ENCODE measurements around the gene NRGN. TPM values are rescaled to one million over a fixed set of nuclear protein-coding genes. Genes with fewer than 3 reads are reported as not detected.

The NRGN gene
- total RNA-seq, 1 donor from 2014 or later, result 5.4 TPM

DNA sequence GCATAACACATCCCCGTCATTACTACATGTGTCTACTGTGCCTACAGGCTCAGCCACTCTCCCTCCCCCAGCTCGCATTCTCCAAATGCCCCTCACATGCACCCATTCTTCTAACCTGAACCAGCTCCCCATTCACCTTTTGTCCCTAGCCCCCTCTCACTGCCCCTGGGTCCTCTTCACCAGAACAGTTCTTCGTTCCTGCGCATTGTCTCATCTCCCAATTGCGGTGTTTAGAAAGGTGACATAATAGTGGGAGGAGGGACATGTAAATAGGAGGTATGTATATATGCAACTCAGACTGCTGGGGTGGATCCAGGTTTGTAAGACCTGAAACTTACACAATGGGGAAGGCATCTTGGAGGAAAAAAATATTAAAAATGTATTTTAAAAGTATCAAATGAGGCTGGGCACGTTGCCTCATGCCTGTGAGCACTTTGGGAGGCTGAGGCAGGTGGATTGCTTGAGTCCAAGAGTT lies 17.0 kb downstream of the NRGN start:
- H3K27me3 Mint-ChIP-seq, result peaks cover 45% of the 10 kb centered on the region
- no peak overlapping the region for H3K27ac Mint-ChIP-seq
- H3K4me1 Mint-ChIP-seq, result peaks cover 10% of the 10 kb centered on the region
- no peak overlapping the region for H3K4me3 Mint-ChIP-seq
- H3K9me3 Mint-ChIP-seq, result no peaks in the 10 kb centered on the region
- peaks cover 2% of the 10 kb centered on the region for H3K36me3 Mint-ChIP-seq (ENCODE audit: low read depth)
- intact Hi-C loops (cut with micrococcal nuclease), result loop anchor here (10.0 kb wide), 1 partner anchor 408 kb away; the partner anchor contains the start of gene PKNOX2
- DNase-seq, result no peak

DNA sequence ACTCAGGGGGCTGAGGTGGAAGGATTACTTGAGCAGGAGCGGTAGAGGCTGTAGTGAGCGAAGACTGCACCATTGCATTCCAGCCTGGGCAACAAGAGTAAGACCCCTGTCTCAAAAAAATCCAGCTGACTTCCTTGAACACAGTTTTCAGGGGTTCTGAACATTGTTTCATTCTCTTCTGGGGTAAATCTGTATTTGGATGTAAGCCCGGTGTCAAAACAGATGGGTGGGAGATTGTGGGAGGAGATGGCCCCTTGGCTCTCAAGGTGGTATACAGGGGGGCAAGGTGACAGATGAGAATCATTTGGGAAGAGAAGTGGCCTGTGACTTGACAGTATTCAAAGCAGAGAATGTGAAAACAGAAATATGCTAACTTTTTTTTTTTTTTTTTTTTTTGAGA lies 17.6 kb downstream of the NRGN start:
- H3K36me3 Mint-ChIP-seq (ENCODE audit: low read depth), result peaks cover 2% of the 10 kb centered on the region
- H3K27ac Mint-ChIP-seq, result no peak overlapping the region
- H3K4me3 Mint-ChIP-seq, result no peak overlapping the region
- H3K4me1 Mint-ChIP-seq, result peaks cover 10% of the 10 kb centered on the region
- peaks cover 45% of the 10 kb centered on the region for H3K27me3 Mint-ChIP-seq
- no peaks in the 10 kb centered on the region for H3K9me3 Mint-ChIP-seq
- no peak for DNase-seq
- intact Hi-C loops (cut with micrococcal nuclease), result loop anchor here (10.0 kb wide), 1 partner anchor 407 kb away; the partner anchor contains the start of gene PKNOX2

DNA sequence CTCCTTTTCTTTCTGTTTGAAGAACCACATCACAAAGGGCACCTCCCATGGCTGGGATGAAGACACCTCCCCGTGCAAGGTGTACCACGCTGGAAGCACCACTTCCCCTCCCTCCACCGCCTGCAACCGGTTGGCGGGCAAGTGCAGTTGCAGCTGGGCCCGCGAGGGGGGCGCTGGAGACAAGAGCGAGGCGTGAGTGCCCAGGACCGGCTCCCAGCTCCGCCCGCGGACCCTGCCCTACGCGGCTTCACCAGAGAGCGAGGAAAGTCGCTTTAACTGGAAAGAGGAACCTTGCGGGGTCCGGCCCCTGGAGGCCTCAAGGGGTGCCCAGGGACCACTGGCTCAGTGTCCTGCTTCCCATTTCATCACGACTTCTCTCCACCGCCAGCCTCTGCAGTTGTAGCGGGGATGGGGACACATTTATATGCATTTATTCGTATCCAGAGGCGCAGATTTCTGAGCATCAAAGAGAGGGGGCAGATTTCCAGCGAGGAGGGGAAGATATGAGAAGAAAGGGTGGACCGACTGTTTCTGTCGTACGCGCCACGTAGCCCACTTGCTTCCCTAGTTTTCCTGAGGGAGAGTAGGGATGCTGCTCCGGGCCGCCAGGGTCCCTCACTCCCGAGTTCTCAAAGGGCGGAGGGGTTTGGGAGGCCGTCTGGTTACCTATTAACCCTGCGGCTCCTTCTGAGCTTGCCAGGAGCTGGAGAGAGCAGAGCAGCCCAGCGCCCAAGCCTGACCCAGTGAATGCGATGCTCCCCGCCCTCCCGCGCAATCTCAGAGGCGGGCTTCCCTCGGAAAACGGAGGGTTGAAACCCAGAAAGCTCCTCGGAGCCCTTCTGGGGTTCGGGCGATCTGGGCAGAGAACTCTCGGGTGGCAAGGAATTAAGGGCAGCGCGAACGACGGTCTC lies 18.9 kb downstream of the NRGN start:
- peaks cover 12% of the 10 kb centered on the region for H3K4me1 Mint-ChIP-seq
- H3K27ac Mint-ChIP-seq, result no peak overlapping the region
- peaks cover 2% of the 10 kb centered on the region for H3K36me3 Mint-ChIP-seq (ENCODE audit: low read depth)
- intact Hi-C loops (cut with micrococcal nuclease), result loop anchor here (1.0 to 10.0 kb wide), 4 partner anchors 79 to 406 kb away; partner anchors contain the start of genes PKNOX2, SIAE and SPA17
- H3K4me3 Mint-ChIP-seq, result peak overlapping the region; percentile 80
- H3K27me3 Mint-ChIP-seq, result peaks cover 45% of the 10 kb centered on the region
- H3K9me3 Mint-ChIP-seq, result no peaks in the 10 kb centered on the region
- peak; percentile 92 for DNase-seq

DNA sequence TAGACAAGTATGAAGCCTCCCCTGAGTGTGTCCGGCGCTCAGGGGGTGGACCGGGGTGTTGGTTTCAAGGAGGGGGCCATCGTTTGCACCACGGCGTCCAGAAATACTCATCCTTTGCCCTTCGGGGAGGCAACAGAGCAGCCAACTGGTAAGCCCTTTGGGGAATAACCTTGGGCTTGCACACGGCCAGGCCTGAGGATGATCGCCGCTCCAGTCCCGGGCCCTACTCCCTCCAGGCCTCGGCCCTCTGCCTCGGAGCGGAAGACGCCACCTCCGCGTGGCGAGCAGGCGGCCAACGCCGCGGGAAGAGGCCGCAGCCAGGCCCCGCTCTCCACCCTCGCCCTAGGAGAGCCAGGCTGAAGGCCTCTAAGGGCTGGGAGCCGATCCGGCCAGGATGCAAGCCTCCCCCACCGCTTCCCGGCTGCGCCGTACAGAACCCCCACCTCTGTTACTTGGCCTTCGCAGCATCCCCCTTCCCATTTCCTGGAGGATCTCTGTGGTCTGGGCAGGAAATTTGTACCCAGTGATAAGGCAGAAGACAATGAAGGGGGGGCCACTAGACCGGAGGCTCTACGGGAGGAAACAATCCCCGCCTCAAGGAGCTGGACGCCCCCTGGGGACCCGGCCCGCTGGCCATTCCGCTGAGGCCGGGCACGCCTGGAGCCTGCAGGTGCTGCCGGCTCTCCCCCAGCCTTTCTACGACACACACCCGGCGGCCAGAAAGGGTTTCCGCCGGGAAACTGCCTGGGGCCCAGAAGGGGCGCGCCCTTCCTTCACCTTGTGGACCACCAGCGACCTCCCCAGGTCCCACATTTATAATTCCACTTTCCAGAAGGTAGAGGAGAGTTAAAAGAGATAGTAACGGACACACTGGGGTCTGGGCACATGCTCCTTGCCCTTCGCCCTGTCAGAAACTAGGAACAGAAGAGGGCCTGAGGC lies 19.8 kb downstream of the NRGN start:
- H3K36me3 Mint-ChIP-seq (ENCODE audit: low read depth), result peaks cover 2% of the 10 kb centered on the region
- peaks cover 45% of the 10 kb centered on the region for H3K27me3 Mint-ChIP-seq
- intact Hi-C loops (cut with micrococcal nuclease), result loop anchor here (2.0 to 10.0 kb wide), 2 partner anchors 107 to 405 kb away; partner anchors contain the start of gene PKNOX2
- H3K9me3 Mint-ChIP-seq, result no peaks in the 10 kb centered on the region
- H3K27ac Mint-ChIP-seq, result no peak overlapping the region
- H3K4me1 Mint-ChIP-seq, result peaks cover 12% of the 10 kb centered on the region
- DNase-seq, result no peak
- no peak overlapping the region for H3K4me3 Mint-ChIP-seq

DNA sequence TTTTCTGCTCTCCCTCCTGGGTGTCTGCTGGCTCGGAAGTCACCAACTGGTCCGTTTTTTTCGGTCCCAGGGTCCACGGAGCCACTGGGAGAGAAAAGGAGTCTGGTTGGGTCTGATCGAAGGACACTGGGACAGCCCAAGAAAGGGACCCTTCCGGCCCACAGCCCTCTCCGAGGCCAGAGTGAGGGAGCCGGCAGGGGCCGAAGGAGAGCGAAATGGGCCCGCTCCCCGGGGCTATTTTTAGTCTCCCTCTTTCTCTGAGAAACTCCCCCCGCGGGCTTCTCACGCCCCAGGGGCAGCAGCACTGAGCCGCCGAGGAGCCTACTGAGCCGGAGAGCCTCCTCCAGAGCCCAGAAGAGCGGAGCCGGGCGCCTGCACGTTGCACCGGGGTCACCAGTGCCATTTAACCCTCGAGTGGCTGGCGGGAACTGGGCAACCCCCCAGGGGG lies 20.5 kb downstream of the NRGN start:
- Mint-ChIP-seq H3K9me3 (no peaks in the 10 kb centered on the region), H3K27ac (no peak overlapping the region), H3K36me3 (ENCODE audit: low read depth) (peaks cover 2% of the 10 kb centered on the region), H3K27me3 (peaks cover 44% of the 10 kb centered on the region), H3K4me1 (peaks cover 12% of the 10 kb centered on the region), H3K4me3 (no peak overlapping the region)
- intact Hi-C loops (cut with micrococcal nuclease), result no loop called here
- DNase-seq, result peak; percentile 57

DNA sequence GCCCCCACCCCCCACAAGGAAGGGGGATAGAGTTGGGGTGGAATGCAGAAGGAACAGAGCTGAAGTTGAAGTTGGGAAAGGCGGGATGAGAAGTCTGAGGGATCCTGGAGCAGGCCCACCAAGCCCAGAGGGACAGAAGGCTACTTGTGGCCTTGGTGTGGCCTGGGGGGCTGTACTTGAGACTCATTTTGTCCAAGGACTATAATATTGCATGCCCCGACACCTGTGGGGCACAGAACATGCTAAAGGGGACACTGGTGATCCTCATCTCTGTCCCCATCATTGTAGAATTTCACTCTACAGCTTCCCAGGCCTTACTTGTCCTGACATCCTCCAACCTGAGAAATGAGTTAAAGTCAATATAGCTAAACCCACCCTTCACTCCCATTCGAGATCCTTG lies 21.1 kb downstream of the NRGN start:
- peaks cover 44% of the 10 kb centered on the region for H3K27me3 Mint-ChIP-seq
- no peak overlapping the region for H3K27ac Mint-ChIP-seq
- H3K4me1 Mint-ChIP-seq, result peaks cover 12% of the 10 kb centered on the region
- no peak for DNase-seq
- no peaks in the 10 kb centered on the region for H3K9me3 Mint-ChIP-seq
- peak overlapping the region; percentile 8 for H3K4me3 Mint-ChIP-seq
- H3K36me3 Mint-ChIP-seq (ENCODE audit: low read depth), result peaks cover 2% of the 10 kb centered on the region
- intact Hi-C loops (cut with micrococcal nuclease), result no loop called here

DNA sequence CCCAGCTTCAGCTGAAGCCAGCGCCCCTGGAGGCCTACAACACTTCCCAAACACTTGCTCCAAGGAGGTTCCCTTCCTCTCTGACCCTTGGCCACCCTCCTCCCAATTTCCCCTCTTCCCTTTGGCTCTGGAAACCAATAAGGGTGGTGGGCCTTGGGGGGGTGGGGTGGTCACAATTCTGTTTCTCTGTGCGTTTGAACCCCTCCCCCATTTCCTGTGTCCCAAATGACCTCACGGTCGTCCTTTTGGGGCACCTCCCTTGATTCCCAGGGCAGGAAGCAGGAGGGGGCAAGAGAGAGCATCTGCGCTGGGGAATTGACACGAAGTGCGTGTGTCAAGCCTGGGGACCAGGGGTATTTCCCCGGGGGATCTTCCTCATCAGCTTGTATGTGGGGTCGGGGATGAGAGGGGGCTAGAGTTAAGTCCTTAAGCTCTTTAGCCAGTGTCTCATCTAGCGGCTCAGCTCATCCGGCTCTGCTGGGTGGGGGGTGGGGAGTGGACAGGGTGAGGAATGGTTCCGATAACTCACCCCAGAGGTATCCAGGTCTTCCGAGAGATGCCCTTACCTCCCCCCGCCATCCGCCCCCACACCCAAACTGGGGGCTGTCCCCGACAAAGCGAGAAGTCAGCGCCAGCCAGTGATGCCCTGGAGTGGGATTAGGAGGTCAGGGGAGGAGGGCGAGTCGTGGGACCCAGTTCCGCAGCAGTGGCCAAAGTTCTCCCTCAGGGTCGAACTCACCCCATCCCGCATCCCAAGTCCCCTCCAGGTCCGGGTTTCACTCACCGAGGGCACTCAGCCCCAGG lies 21.8 kb downstream of the NRGN start:
- peak overlapping the region; percentile 84 for H3K4me3 Mint-ChIP-seq
- peaks cover 5% of the 10 kb centered on the region for H3K36me3 Mint-ChIP-seq (ENCODE audit: low read depth)
- H3K9me3 Mint-ChIP-seq, result no peaks in the 10 kb centered on the region
- peaks cover 12% of the 10 kb centered on the region for H3K4me1 Mint-ChIP-seq
- intact Hi-C loops (cut with micrococcal nuclease), result no loop called here
- H3K27me3 Mint-ChIP-seq, result peaks cover 42% of the 10 kb centered on the region
- no peak overlapping the region for H3K27ac Mint-ChIP-seq
- DNase-seq, result peak; percentile 57

DNA sequence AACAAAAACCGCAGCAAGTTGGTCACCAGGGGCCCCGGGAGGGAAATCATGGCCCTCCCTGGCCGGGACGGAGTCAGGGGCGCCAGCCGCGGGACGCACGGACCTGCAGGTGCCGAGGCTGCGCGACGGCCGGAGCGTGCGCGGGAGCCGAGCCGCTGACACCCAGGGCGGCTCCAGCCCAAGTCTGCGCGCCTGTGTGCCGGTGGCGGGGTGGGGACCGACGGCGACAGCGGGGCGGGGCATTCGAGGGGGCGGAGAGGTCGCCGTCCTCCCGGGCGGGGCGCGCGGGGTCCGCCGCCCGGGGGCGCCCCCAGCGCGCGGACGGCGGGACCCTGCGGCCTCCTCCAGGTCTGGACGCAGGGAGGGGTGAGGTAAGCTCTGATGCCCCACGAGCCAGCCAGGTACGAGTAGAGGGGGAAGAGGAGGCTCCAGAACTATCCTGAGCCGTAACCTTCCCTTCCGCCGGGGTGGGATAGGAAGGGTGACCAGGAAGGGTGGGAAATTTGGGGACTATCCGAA lies 22.4 kb downstream of the NRGN start, which contains the start of gene ESAM:
Gene ESAM (minus strand): TSS at position 186 of the 519 bp plus-strand sequence. CDS start 136 bp downstream, at position 50.
- Mint-ChIP-seq H3K9me3 (no peaks in the 10 kb centered on the region), H3K4me3 (peak within 1 kb of the TSS; percentile 84), H3K4me1 (peaks cover 12% of the 10 kb centered on the region), H3K27ac (peak within 1 kb of the TSS; percentile 68), H3K36me3 (ENCODE audit: low read depth) (peaks cover 8% of the 10 kb centered on the region), H3K27me3 (peaks cover 37% of the 10 kb centered on the region)
- peak; percentile 92 for DNase-seq
- intact Hi-C loops (cut with micrococcal nuclease), result no loop called here

DNA sequence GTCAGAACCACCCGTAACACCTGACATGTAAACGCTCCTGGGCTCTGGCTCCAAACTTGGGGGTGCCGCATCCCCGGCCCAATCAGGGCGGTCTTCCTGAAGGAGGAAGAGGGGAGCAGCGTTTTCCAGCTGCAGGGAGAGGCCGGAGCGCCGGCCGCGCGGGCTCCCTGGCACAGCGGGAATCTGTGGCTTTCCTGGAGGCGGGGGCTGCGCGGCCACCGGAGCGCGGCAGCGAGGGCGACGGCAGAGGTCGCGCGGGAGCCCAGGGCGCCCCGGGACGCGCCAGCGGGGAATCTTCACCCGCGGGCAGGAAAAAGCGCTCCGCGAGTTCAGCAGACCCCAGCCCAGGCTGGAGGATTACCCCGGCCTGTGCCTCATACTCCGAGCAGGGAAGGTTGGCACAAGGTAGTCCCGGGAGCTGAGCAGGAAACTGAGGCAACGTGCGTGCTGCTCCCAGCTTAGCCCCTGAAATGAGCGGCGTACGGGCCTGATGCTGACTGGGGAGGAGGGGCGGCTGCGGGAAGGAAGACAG lies 22.9 kb downstream of the NRGN start:
- intact Hi-C loops (cut with micrococcal nuclease), result loop anchor here (1.0 kb wide), 6 partner anchors 16 to 93 kb away; partner anchors contain the start of genes SIAE and SPA17
- Mint-ChIP-seq H3K27me3 (peaks cover 33% of the 10 kb centered on the region), H3K27ac (no peak overlapping the region), H3K4me3 (peak overlapping the region; percentile 84), H3K36me3 (ENCODE audit: low read depth) (peaks cover 8% of the 10 kb centered on the region), H3K9me3 (no peaks in the 10 kb centered on the region), H3K4me1 (peaks cover 12% of the 10 kb centered on the region)
- DNase-seq, result no peak

DNA sequence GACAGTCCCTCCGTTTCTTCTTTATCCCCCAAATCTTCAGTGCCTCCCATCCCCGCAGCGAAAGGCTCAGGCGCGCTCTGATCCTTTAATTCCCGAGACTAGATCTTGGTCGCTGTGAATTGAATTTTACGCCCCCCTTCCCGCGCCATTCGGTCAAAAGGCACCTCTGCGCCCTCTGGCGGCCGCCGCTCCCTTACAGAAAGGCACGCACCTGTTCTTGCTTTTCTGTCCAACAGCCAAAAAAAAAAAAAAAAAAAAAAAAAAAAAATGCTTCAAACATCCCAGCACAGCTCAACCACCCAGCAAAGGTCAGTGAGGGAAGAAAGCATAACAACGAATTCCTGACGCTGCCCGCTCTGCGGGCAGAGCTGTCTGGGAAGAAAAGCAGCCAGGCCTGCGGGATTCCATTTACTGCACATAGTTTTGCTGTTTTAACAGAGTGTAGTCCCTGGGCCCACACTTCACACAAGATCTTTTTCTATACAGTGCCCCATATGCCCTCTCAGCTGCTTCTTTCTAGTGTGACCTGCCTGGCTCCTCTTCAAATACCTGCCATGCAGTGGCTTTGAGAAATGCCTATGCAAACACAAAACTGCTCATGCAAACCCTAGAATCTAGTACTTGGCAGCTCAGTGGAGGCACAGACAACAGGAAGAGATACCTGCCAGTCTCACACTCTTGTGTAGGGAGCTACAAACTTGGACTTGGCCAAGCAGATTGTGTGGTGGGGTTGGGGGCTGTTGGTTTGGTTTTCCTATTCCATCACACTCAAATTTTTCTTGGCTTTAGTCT lies 23.6 kb downstream of the NRGN start:
- peaks cover 27% of the 10 kb centered on the region for H3K27me3 Mint-ChIP-seq
- H3K27ac Mint-ChIP-seq, result peak overlapping the region; percentile 68
- peaks cover 10% of the 10 kb centered on the region for H3K36me3 Mint-ChIP-seq (ENCODE audit: low read depth)
- peaks cover 10% of the 10 kb centered on the region for H3K4me1 Mint-ChIP-seq
- intact Hi-C loops (cut with micrococcal nuclease), result loop anchor here (1.0 kb wide), 6 partner anchors 17 to 94 kb away; partner anchors contain the start of genes SIAE and SPA17
- peak overlapping the region; percentile 84 for H3K4me3 Mint-ChIP-seq
- no peaks in the 10 kb centered on the region for H3K9me3 Mint-ChIP-seq
- peak; percentile 95 for DNase-seq

DNA sequence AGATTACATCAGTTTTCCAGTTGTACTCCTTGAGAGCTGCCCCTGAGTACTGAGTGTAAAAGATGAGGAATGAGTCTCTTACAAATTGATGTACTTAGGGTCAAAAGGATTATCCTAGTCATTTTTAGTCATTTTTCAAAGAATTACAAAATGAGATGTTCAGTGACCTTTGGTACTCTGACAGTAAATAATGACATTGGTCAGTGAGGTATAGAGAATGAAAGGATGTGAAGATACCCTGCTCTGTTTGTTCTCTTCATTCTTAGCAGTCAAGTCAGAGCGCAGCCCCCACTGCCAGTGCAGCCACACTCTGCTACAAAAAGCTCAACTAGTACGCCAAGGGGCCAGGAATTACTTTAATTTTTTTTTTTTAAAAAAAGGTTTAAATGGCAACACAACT lies 26.4 kb downstream of the NRGN start:
- Mint-ChIP-seq H3K27ac (no peak overlapping the region), H3K36me3 (ENCODE audit: low read depth) (peaks cover 12% of the 10 kb centered on the region), H3K27me3 (peaks cover 6% of the 10 kb centered on the region), H3K4me3 (no peak overlapping the region), H3K9me3 (no peaks in the 10 kb centered on the region), H3K4me1 (peaks cover 5% of the 10 kb centered on the region)
- DNase-seq, result no peak
- intact Hi-C loops (cut with micrococcal nuclease), result no loop called here

DNA sequence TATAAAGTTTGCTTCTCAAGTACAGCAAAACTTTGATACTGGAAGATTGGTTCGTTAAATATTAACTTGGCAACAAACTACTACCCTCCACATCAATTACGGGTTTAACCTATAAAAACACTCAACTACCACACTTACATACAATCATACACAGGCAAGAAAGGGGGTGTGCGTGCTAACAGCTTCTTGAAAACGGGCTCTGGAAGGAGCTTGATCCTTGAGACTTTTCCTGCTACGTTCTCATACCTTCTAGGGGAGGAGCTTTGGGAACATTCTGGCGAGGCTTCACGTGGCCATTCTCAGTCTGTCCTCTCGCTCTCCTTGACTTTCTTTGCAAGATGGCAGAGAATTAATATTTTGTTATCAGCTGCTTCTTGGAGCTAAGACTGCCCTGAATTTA lies 29.2 kb downstream of the NRGN start:
- H3K4me1 Mint-ChIP-seq, result no peaks in the 10 kb centered on the region
- H3K9me3 Mint-ChIP-seq, result no peaks in the 10 kb centered on the region
- no peak overlapping the region for H3K4me3 Mint-ChIP-seq
- H3K36me3 Mint-ChIP-seq (ENCODE audit: low read depth), result peaks cover 20% of the 10 kb centered on the region
- intact Hi-C loops (cut with micrococcal nuclease), result no loop called here
- DNase-seq, result no peak
- no peaks in the 10 kb centered on the region for H3K27me3 Mint-ChIP-seq
- H3K27ac Mint-ChIP-seq, result no peak overlapping the region
